Measurements from ENCODE around the gene GABPB1.

The GABPB1 gene

GRCh38 chr15:50345298-50345697 is 9.7 kb downstream of the GABPB1 start:
- DNase-seq (ENCODE audit: low read depth in 1 of 2, low spot score in 1 of 2), result no peak

GRCh38 chr15:50344006-50344464 is 11.0 kb downstream of the GABPB1 start:
- DNase-seq (ENCODE audit: low read depth in 1 of 2, low spot score in 1 of 2), result no peak

GRCh38 chr15:50341616-50342136 is 13.3 kb downstream of the GABPB1 start:
- no peak for DNase-seq (ENCODE audit: low read depth in 1 of 2, low spot score in 1 of 2)

GRCh38 chr15:50340416-50340815 is 14.6 kb downstream of the GABPB1 start:
- no peak for DNase-seq (ENCODE audit: low read depth in 1 of 2, low spot score in 1 of 2)

- DNase-seq (ENCODE audit: low read depth in 1 of 2, low spot score in 1 of 2), result no peak
Observed at GRCh38 chr15:50339717-50340116, 15.3 kb downstream of the GABPB1 start.

- no peak for DNase-seq (ENCODE audit: low read depth in 1 of 2, low spot score in 1 of 2)
Observed at GRCh38 chr15:50335251-50335650, 19.7 kb downstream of the GABPB1 start.

- no peak for DNase-seq (ENCODE audit: low read depth in 1 of 2, low spot score in 1 of 2)
Observed at GRCh38 chr15:50333229-50333628, 21.8 kb downstream of the GABPB1 start.

GRCh38 chr15:50330921-50331320 is 24.1 kb downstream of the GABPB1 start:
- DNase-seq (ENCODE audit: low read depth in 1 of 2, low spot score in 1 of 2), result no peak

GRCh38 chr15:50328116-50328515 is 26.9 kb downstream of the GABPB1 start:
- DNase-seq (ENCODE audit: low read depth in 1 of 2, low spot score in 1 of 2), result no peak

GRCh38 chr15:50321680-50322210 is 33.3 kb downstream of the GABPB1 start:
- DNase-seq (ENCODE audit: low read depth in 1 of 2, low spot score in 1 of 2), result no peak

- no peak for DNase-seq (ENCODE audit: low read depth in 1 of 2, low spot score in 1 of 2)
Observed at GRCh38 chr15:50320504-50320903, 34.5 kb downstream of the GABPB1 start.

GRCh38 chr15:50318697-50319096 is 36.3 kb downstream of the GABPB1 start:
- no peak for DNase-seq (ENCODE audit: low read depth in 1 of 2, low spot score in 1 of 2)

- no peak for DNase-seq (ENCODE audit: low read depth in 1 of 2, low spot score in 1 of 2)
Observed at GRCh38 chr15:50315814-50316630, 39.0 kb downstream of the GABPB1 start.

- no peak for DNase-seq (ENCODE audit: low read depth in 1 of 2, low spot score in 1 of 2)
Observed at GRCh38 chr15:50312636-50313035, 42.4 kb downstream of the GABPB1 start.

- no peak for DNase-seq (ENCODE audit: low read depth in 1 of 2, low spot score in 1 of 2)
Observed at GRCh38 chr15:50307799-50308198, 47.2 kb downstream of the GABPB1 start.

- DNase-seq (ENCODE audit: low read depth in 1 of 2, low spot score in 1 of 2), result no peak
Observed at GRCh38 chr15:50304836-50305235, 50.2 kb downstream of the GABPB1 start.

GRCh38 chr15:50302581-50302980 is 52.4 kb downstream of the GABPB1 start:
- DNase-seq (ENCODE audit: low read depth in 1 of 2, low spot score in 1 of 2), result no peak

- no peak for DNase-seq (ENCODE audit: low read depth in 1 of 2, low spot score in 1 of 2)
Observed at GRCh38 chr15:50298340-50298739, 56.7 kb downstream of the GABPB1 start.

GRCh38 chr15:50295966-50296365 is 59.0 kb downstream of the GABPB1 start:
- DNase-seq (ENCODE audit: low read depth in 1 of 2, low spot score in 1 of 2), result no peak

GRCh38 chr15:50289749-50290148 is 65.2 kb downstream of the GABPB1 start:
- no peak for DNase-seq (ENCODE audit: low read depth in 1 of 2, low spot score in 1 of 2)

- DNase-seq (ENCODE audit: low read depth in 1 of 2, low spot score in 1 of 2), result no peak
Observed at GRCh38 chr15:50287324-50288116, 67.5 kb downstream of the GABPB1 start.

- no peak for DNase-seq (ENCODE audit: low read depth in 1 of 2, low spot score in 1 of 2)
Observed at GRCh38 chr15:50281427-50281826, 73.6 kb downstream of the GABPB1 start.

Measured in activated T-helper 1 cell treated with anti-CD3 and anti-CD28 coated beads, Interleukin-2, amount 50 U/mL, for 16 hours (primary cell).